ENCODE data around the gene MAPK6. TPM values are rescaled to one million over a fixed set of nuclear protein-coding genes. Genes with fewer than 3 reads are reported as not detected.
"Not testable (repeated sequence)": the region's sequence is repeated elsewhere in the genome, so short reads cannot be mapped to it uniquely, and the experiment has no call there.

MAPK6 gene
- total RNA-seq, 2 donors from 2014 or later, result 22.1 to 36.2 TPM

- DNase-seq (ENCODE audit: low spot score), result no peak
- intact Hi-C loops (cut with DNase I), result no loop called here
Measured at GRCh38 chr15:52037889-52038505, 19.0 kb downstream of the MAPK6 start.

GRCh38 chr15:52039925-52040781, 21.1 kb downstream of the MAPK6 start:
- intact Hi-C loops (cut with DNase I), result no loop called here
- DNase-seq (ENCODE audit: low spot score), result no peak

GRCh38 chr15:52042051-52042851, 23.2 kb downstream of the MAPK6 start:
- intact Hi-C loops (cut with DNase I), result no loop called here
- no peak for DNase-seq (ENCODE audit: low spot score)

GRCh38 chr15:52045795-52046298, 26.8 kb downstream of the MAPK6 start:
- intact Hi-C loops (cut with DNase I); DNase-seq (ENCODE audit: low spot score): not testable (repeated sequence)

- intact Hi-C loops (cut with DNase I); DNase-seq (ENCODE audit: low spot score): not testable (repeated sequence)
Measured at GRCh38 chr15:52046552-52046951, 27.5 kb downstream of the MAPK6 start.

GRCh38 chr15:52050416-52050815, 31.4 kb downstream of the MAPK6 start:
- no peak for DNase-seq (ENCODE audit: low spot score)
- intact Hi-C loops (cut with DNase I), result no loop called here

GRCh38 chr15:52052066-52052935, 33.3 kb downstream of the MAPK6 start:
- intact Hi-C loops (cut with DNase I), result no loop called here

GRCh38 chr15:52054381-52054780, 35.4 kb downstream of the MAPK6 start:
- intact Hi-C loops (cut with DNase I), result no loop called here
- no peak for DNase-seq (ENCODE audit: low spot score)

More at GRCh38 chr15:52052066-52052935, 33.3 kb downstream of the MAPK6 start:
- no peak for DNase-seq (ENCODE audit: low spot score)

- intact Hi-C loops (cut with DNase I); DNase-seq (ENCODE audit: low spot score): not testable (repeated sequence)
Measured at GRCh38 chr15:52054858-52055257, 35.8 kb downstream of the MAPK6 start.

GRCh38 chr15:52056001-52056400, 37.0 kb downstream of the MAPK6 start:
- no peak for DNase-seq (ENCODE audit: low spot score)
- intact Hi-C loops (cut with DNase I), result no loop called here

- intact Hi-C loops (cut with DNase I), result no loop called here
- no peak for DNase-seq (ENCODE audit: low spot score)
Measured at GRCh38 chr15:52056496-52056895, 37.5 kb downstream of the MAPK6 start.

- no peak for DNase-seq (ENCODE audit: low spot score)
- intact Hi-C loops (cut with DNase I), result loop anchor here in 1 of 2 donors (2.0 kb wide), 1 partner anchor 95 kb away; no protein-coding TSS in a partner anchor
Measured at GRCh38 chr15:52057996-52058395, 39.0 kb downstream of the MAPK6 start.

GRCh38 chr15:52060501-52060900, 41.5 kb downstream of the MAPK6 start:
- intact Hi-C loops (cut with DNase I), result no loop called here
- no peak for DNase-seq (ENCODE audit: low spot score)

GRCh38 chr15:52066842-52067544, 48.0 kb downstream of the MAPK6 start:
- no peak for DNase-seq (ENCODE audit: low spot score)
- intact Hi-C loops (cut with DNase I), result no loop called here

- intact Hi-C loops (cut with DNase I), result no loop called here
- DNase-seq (ENCODE audit: low spot score), result no peak
Measured at GRCh38 chr15:52067545-52067926, 48.5 kb downstream of the MAPK6 start.

- intact Hi-C loops (cut with DNase I), result no loop called here
- no peak for DNase-seq (ENCODE audit: low spot score)
Measured at GRCh38 chr15:52068004-52068615, 49.1 kb downstream of the MAPK6 start.

GRCh38 chr15:52069559-52069958, 50.5 kb downstream of the MAPK6 start:
- intact Hi-C loops (cut with DNase I), result no loop called here
- no peak for DNase-seq (ENCODE audit: low spot score)

- intact Hi-C loops (cut with DNase I), result no loop called here
- DNase-seq (ENCODE audit: low spot score), result no peak
Measured at GRCh38 chr15:52071570-52071969, 52.6 kb downstream of the MAPK6 start.

All from posterior vena cava (tissue), 2 donors.